Neuron (in vitro differentiated cells): ENCODE data around the gene NUTM2E.
A peak's percentile ranks its signal among the peaks of the same experiment; 100 is the strongest.
"Not testable (repeated sequence)": the region's sequence is repeated elsewhere in the genome, so short reads cannot be mapped to it uniquely, and the experiment has no call there.

Experiments
- H2AFZ ChIP-seq: one replicate; pipeline ENCODE4 v1.6.1; 2013; ENCODE audit warnings: low read depth, mild to moderate bottlenecking, inconsistent platforms, low read length, moderate library complexity
- H3K27me3 ChIP-seq: one replicate; pipeline ENCODE4 v1.6.1; 2013; ENCODE audit warnings: low read length; ENCODE audit not compliant: insufficient read depth
- H3K36me3 ChIP-seq: one replicate; pipeline ENCODE4 v1.6.1; 2013; ENCODE audit warnings: low read length; ENCODE audit not compliant: insufficient read depth
- H3K4me1 ChIP-seq: one replicate; pipeline ENCODE4 v1.6.1; 2013; ENCODE audit warnings: low read length; ENCODE audit not compliant: insufficient read depth
- H3K4me3 ChIP-seq: 2 replicates; pipeline ENCODE4 v1.5.1; 2013; ENCODE audit warnings: mild to moderate bottlenecking, low read length, moderate library complexity
- H3K9me3 ChIP-seq: one replicate; pipeline ENCODE4 v1.6.1; 2013; ENCODE audit warnings: low read length

NUTM2E gene

GRCh38 chr10:79826496-79827215 lies at the start of gene NUTM2E:
TSS of gene NUTM2E (plus strand) at chr10:79826739. CDS start at chr10:79841741, 15,002 bp downstream.
- H3K4me1 ChIP-seq, H3K36me3 ChIP-seq, H3K27me3 ChIP-seq, H2AFZ ChIP-seq, H3K9me3 ChIP-seq: not testable (repeated sequence)
- H3K4me3 ChIP-seq = peak within 1 kb of the TSS; percentile 58

GRCh38 chr10:79777997-79778396 lies 48.5 kb upstream of the NUTM2E start:
- not testable (repeated sequence) for H3K36me3 ChIP-seq, H2AFZ ChIP-seq, H3K27me3 ChIP-seq, H3K9me3 ChIP-seq, H3K4me1 ChIP-seq, H3K4me3 ChIP-seq

DNA sequence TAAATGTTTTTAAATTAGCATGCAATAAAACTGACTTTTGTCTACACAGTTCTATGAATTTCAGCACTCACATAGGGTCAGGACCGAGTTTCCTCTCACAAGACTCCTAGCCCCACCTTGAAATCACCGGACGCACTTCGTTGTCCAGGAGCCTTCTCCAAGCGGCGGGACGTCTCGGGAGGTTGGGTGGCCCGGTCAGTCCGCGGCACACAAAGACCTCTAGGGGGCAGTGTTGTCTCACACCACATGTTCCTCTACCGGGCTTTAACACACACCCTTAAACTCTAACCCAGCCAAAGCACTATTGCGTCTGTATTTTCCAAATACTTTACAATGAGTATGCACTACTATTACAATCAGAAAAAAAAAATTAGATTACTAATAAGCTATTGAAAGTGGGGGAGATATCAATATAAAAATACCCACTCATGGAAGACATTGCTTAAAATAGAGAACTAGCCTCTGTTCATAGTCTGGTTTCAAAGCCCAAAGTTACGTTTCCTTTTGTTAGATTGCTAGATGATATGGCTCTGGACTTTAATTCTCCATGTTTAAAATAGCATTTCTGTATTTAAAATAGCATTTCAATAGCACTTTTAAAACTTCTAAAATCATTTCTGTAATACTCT lies 47.1 kb upstream of the NUTM2E start:
- H3K4me3 ChIP-seq, H3K36me3 ChIP-seq, H3K4me1 ChIP-seq, H2AFZ ChIP-seq, H3K27me3 ChIP-seq, H3K9me3 ChIP-seq: not testable (repeated sequence)

- not testable (repeated sequence) for H3K9me3 ChIP-seq, H3K36me3 ChIP-seq, H3K4me3 ChIP-seq, H2AFZ ChIP-seq, H3K27me3 ChIP-seq, H3K4me1 ChIP-seq
Observed at GRCh38 chr10:79779992-79780391, 46.5 kb upstream of the NUTM2E start.

GRCh38 chr10:79781584-79781983 lies 45.0 kb upstream of the NUTM2E start:
- H3K9me3 ChIP-seq, H3K4me1 ChIP-seq, H3K4me3 ChIP-seq, H2AFZ ChIP-seq, H3K36me3 ChIP-seq, H3K27me3 ChIP-seq: not testable (repeated sequence)

DNA sequence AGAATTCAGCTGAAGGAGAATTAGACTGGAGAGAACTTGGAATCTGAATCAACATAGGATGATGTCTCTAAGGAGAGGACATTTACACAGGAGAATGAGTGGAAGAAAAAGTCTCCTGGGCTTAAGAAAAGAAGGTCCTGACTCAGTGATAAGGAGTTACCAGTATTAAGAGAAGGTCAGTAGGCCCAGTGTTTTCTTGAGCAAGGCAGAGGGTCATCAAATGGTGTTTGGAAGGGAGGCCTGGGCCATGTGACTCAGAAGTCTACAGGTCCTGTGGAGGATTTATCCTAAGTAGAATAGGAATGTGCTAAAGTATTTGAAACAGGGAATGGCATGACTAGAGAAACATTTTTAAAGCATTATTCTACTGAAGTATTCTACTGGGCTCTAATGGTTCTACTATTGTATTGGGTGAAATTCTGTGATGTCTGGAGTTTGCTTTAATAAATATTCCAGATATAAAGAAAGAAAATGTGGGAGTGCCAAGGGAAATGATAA lies 39.0 kb upstream of the NUTM2E start:
- not testable (repeated sequence) for H3K27me3 ChIP-seq, H3K36me3 ChIP-seq, H3K9me3 ChIP-seq, H3K4me1 ChIP-seq, H2AFZ ChIP-seq, H3K4me3 ChIP-seq

DNA sequence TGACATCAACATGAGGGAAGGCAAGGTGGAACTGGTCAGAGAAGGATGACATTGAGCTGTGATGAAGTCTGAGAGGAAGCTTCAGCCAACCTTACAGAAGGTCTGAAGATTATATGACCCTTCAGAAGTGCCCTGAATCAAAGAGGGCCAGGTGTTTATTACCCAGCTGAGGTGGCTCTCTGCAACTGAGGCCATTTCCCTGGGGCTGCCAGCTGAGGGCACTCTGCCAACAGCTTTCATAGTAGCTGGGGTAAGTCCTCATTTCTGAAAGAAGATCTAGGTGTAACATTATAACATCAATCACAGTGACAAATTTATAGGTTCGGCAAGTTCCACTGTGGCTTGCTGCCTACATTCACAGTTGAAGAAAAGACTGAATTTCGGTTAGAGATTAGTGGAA lies 37.2 kb upstream of the NUTM2E start:
- not testable (repeated sequence) for H3K4me1 ChIP-seq, H2AFZ ChIP-seq, H3K27me3 ChIP-seq, H3K36me3 ChIP-seq, H3K9me3 ChIP-seq, H3K4me3 ChIP-seq

- H3K4me1 ChIP-seq, H3K4me3 ChIP-seq, H2AFZ ChIP-seq, H3K27me3 ChIP-seq, H3K36me3 ChIP-seq, H3K9me3 ChIP-seq: not testable (repeated sequence)
Observed at GRCh38 chr10:79791906-79792517, 34.5 kb upstream of the NUTM2E start.

DNA sequence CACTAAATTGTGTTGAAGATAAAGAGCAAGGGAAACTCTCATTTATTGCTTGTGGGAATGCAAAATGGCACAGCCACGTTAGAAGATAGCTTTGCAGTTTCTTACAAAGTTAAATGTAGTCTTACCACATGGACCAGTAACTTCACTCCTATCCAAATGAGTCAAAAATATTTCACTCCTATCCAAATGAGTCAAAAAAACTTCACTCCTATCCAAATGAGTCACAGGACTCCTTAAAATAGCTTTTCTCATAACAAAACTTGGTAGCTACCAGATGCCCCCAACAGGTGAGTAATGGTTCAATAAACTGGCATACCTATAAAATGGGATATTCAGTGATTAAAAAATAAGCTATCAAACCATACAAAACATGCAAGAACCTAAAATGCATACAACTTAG lies 27.2 kb upstream of the NUTM2E start:
- not testable (repeated sequence) for H3K4me3 ChIP-seq, H2AFZ ChIP-seq, H3K27me3 ChIP-seq, H3K36me3 ChIP-seq, H3K9me3 ChIP-seq, H3K4me1 ChIP-seq

- H3K4me3 ChIP-seq, H2AFZ ChIP-seq, H3K4me1 ChIP-seq, H3K27me3 ChIP-seq, H3K36me3 ChIP-seq, H3K9me3 ChIP-seq: not testable (repeated sequence)
Observed at GRCh38 chr10:79805857-79806256, 20.7 kb upstream of the NUTM2E start.

DNA sequence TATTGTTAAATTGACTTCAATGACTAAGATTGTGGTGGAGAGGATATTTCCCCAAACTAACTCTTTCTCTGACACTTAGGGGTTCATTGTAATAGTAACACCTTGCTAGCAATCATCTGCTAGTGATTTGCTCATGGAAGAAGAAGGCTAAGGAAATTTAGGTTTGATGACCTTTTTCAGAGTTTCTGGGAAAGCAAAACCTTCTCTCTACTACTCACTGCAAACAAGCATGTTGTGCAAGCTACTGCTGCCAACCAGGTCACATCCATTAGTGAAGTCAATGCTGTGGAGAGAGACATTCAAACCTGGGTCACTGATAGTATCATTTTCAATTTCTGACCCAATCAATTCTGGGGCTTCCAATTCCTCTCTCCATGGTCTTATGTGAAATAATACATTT lies 14.6 kb upstream of the NUTM2E start:
- H3K27me3 ChIP-seq, H3K9me3 ChIP-seq, H2AFZ ChIP-seq, H3K4me3 ChIP-seq, H3K36me3 ChIP-seq, H3K4me1 ChIP-seq: not testable (repeated sequence)

DNA sequence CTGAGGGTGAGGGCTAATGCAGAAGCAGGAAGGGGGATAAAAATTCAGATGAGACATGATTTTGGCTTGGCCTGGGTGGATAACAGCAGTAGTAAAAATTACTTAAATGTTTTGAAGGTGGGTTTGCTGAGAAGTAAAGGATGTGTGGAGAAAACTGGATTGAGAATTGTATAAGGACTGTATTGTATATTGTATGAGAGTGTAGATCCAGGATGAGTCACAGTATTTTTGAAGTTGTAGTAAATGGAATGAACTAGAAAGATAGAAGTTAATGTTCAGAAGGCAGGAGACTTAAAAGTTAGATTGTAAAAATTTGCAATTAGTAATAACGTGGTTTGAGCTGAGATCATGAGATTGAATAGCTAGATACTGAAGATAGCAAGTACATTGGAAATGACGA lies 10.2 kb upstream of the NUTM2E start:
- not testable (repeated sequence) for H3K9me3 ChIP-seq, H3K36me3 ChIP-seq, H3K27me3 ChIP-seq, H2AFZ ChIP-seq, H3K4me3 ChIP-seq, H3K4me1 ChIP-seq

- H3K9me3 ChIP-seq, H3K4me3 ChIP-seq, H3K27me3 ChIP-seq, H2AFZ ChIP-seq, H3K36me3 ChIP-seq, H3K4me1 ChIP-seq: not testable (repeated sequence)
Observed at GRCh38 chr10:79823387-79823786, 3.2 kb upstream of the NUTM2E start.

DNA sequence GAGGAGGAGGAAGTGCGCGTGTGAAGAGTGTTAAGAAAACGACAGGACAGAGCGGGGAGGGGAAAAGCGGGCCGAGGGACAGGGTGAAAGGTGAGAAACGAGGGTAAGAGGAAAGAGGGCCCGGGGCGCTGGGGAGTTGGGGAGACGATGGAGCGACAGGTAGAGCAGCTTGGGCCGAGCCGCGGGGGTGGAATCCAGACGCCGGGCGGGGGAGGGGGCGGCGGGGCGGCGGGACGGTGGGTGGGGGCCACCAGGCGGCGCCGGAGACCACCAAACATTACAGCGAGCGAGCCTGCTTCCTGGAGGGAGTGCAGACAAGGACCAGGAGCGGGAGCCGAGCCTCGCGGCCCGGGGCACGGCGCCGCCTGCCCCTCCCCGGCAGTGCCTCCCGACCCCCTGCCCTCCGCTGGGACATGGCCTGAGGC lies 940 bp upstream of the NUTM2E start:
- H2AFZ ChIP-seq, H3K27me3 ChIP-seq, H3K4me1 ChIP-seq, H3K9me3 ChIP-seq, H3K36me3 ChIP-seq: not testable (repeated sequence)
- H3K4me3 ChIP-seq = peak overlapping the region; percentile 56
